ENCODE measurements around the gene NR5A2.

- TF ChIP-seq CTCF (IDR thresholded peaks at IDR 0.05) (no peak), POLR2A (IDR thresholded peaks at IDR 0.05) (no peak)
Measured at GRCh38 chr1:200107004-200107470, 79.5 kb downstream of the NR5A2 start.
